GM21360 (cell line): ENCODE results near the gene STAG3.
"Not testable (repeated sequence)": the region's sequence is repeated elsewhere in the genome, so short reads cannot be mapped to it uniquely, and the experiment has no call there.

Experiments used
- ATAC-seq: cut with Tn5 transposase; IDR thresholded peaks from one replicate; pipeline ENCODE4 v1.9.1; 2021; ENCODE audit warnings: mild to moderate bottlenecking, moderate library complexity; ENCODE audit not compliant: unreplicated experiment

STAG3 gene

DNA sequence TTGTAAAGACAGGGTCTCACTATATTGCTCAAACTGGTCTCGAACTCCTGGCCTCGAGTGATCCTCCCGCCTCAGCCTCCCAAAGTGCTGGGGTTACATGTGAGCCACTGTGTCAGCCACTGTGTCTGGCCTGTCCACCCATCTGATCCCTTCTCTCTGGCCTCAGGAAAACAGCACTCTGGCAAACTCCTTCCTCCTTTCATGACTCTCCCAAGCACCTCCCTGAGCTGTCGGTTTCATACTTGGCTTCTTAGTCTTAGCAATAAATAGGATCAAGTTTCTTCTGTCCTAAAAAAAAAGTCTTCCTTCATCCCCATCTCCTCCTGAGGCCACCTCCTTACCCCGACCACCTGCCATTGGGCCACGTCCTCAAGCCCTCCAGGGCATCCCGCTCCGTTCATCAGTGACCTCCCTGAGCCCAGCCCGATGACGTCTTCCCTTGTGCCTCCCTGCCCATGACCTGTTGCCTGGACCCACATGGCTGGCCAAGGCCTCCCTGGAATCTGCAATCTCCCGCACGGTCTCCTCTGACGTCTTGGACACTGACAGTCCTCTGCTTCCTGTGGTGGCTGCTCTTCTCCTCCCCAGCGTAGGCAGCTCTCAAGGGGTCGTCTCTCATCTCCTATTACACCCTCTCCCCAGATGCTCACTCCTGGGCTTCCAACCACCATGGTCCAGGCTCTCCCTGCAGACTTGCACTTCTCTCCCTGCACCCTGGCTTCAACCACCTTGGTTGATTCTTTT, 68.6 kb downstream of the STAG3 start:
- not testable (repeated sequence) for ATAC-seq

DNA sequence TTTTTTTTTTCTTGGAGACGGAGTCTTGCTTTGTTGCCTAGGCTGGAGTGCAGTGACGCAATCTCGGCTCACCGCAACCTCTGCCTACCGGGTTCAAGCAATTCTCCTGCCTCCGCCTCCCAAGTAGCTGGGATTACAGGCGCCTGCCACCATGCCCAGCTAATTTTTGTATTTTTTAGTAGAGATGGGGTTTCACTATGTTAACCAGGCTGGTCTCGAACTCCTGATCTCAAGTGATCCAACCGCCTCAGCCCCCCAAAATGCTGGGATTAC, 69.1 kb downstream of the STAG3 start:
- not testable (repeated sequence) for ATAC-seq

DNA sequence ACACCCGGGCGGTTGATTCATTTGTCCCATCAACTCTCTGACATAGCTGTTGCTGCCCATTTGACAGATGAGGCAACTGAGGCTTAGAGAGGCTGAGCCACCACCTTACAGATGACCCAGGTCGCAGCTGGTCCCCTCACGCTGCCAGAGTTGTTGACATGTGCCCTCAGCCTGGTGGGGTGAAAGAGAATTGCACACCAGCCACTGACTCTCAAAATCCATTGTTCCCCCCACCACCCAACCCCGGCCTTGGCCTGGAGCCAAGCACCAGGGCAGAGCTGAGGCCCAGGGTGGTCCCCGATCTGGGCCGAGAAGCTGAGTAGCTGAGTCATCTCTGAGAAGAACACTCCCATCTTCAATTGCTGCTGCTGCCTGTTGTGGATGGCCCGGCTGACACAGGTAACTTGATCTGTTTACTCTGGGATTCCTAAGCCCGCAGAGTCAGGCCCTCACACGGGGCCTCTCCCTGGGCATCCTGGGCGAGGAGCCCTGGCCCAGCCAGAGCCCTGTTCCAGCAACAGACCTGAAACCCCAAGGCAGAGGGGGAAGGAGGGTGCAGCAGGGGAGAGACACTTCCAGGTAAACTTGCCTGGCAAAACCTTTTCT, 69.5 kb downstream of the STAG3 start:
- no peak for ATAC-seq

DNA sequence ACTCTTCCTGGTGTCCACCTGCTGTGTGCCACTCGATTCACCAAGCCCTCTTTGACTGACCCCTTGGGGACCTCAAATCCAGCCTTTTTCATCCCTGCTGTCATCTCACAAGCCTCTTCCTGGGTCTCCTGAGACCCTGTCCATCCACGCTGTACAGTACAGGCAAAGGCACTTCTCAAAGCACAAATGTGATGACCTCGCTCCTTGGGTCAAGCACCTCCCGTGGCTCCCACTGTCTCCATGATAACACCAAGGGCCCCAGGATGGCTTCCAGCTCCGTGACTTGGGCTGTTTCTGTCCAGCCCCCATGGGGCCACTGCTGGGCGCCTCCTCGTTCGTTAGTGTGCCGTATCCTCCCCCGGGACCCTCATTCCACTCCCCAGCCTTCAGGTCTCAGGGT, 70.8 kb downstream of the STAG3 start:
- no peak for ATAC-seq

GRCh38 chr7:100257017-100257416, 79.3 kb downstream of the STAG3 start:
- ATAC-seq: no peak

DNA sequence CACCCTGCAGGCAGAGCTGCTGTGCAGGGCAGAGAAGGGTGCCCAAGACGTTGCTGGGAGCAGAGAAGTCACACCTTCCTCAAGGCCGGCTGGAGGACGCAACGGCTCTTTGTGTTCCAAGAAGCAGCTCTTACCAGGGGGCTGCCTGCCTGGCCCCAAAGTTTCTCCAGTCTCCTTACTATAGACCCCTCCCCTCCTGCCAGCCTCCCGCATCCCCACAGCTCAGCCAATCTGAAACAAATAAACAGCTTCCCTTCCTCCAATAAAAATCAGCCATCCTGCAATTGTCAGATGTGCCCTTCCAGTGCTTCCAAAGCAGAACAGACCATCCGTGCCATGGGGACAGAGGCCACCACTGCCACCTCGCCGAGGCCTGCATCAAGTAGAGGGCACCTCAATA, 82.3 kb downstream of the STAG3 start:
- ATAC-seq: not testable (repeated sequence)

DNA sequence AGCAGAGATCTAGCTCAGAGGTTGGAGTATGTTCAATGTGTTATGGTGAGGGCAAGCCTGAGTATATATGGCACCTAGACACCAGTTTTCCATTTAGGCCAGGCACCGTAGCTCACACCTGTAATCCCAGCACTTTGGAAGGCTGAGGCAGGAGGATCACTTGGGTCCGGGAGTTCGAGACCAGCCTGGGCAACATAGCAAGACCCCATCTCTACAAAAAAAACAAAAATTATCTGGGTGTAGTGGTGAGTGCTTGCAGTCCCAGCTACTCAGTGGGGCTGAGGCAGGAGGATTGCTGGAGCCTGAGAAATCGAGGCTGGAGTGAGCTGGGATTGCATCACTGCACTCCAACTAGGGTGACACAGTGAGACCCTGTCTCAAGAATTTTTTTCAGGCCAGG, 85.2 kb downstream of the STAG3 start:
- ATAC-seq: not testable (repeated sequence)
